IMR-90 (cell line): ENCODE data around the gene ARHGAP10. TPM values are rescaled to one million over a fixed set of nuclear protein-coding genes. Genes with fewer than 3 reads are reported as not detected.

Source experiments
- ATAC-seq: fragments of 200-7000 bp; cut with Tn5 transposase; 2 replicates; pipeline ENCODE4 v1.9.1; 2020; ENCODE audit warnings: low read depth, mild to moderate bottlenecking, moderate library complexity
- BruUV-seq: library from RNA; stranded (reverse); fragments of 400-500 nt; replicated peaks from 2 replicates; lab custom pipeline; 2021; lab: Mats Ljungman, UMichigan
- CTCF ChIA-PET: fragments of 300-600 bp; formaldehyde crosslinking; extraction: SDS; loops from one replicate; lab custom pipeline; 2021; ENCODE audit warnings: antibody characterized with exemption; lab: Yijun Ruan, JAX
- POLR2A ChIA-PET: fragments of 300-600 bp; sonication (Branson Sonifier 250); formaldehyde crosslinking; loops from one replicate; lab custom pipeline; 2022; ENCODE audit warnings: antibody characterized with exemption; ENCODE audit not compliant: unreplicated experiment; lab: Charles Lee
- DNase-seq: peaks from one replicate; pipeline ENCODE4 v3.0.0; 2013
- H2AFZ ChIP-seq: replicated peaks from 2 replicates; pipeline ENCODE3; 2013; ENCODE audit warnings: low read length, mild to moderate bottlenecking; ENCODE audit not compliant: poor library complexity
- H2AK5ac ChIP-seq: 2 replicates; pipeline ENCODE4 v1.6.1; 2013; ENCODE audit warnings: low read depth, low read length, inconsistent platforms
- H2AK9ac ChIP-seq: replicated peaks from 2 replicates; pipeline ENCODE3; 2013; ENCODE audit warnings: mild to moderate bottlenecking, low read depth, low read length, moderate library complexity; ENCODE audit not compliant: poor library complexity
- H2BK120ac ChIP-seq: 2 replicates; pipeline ENCODE4 v1.6.1; 2013; ENCODE audit warnings: low read depth, low read length, inconsistent platforms
- H2BK15ac ChIP-seq: 3 replicates; pipeline ENCODE4 v1.6.1; 2013; ENCODE audit warnings: low read depth, low read length, inconsistent platforms
- H2BK20ac ChIP-seq: 2 replicates; pipeline ENCODE4 v1.6.1; 2013; ENCODE audit warnings: low read depth, mild to moderate bottlenecking, inconsistent platforms, low read length, moderate library complexity
- H2BK5ac ChIP-seq: 2 replicates; pipeline ENCODE4 v1.6.1; 2013; ENCODE audit warnings: mild to moderate bottlenecking, low read depth, low read length, inconsistent platforms; ENCODE audit not compliant: poor library complexity, severe bottlenecking
- H3K14ac ChIP-seq: replicated peaks from 2 replicates; pipeline ENCODE4 v1.6.1; 2013; ENCODE audit warnings: low read depth, low read length, inconsistent platforms
- H3K18ac ChIP-seq: 2 replicates; pipeline ENCODE4 v1.6.1; 2013; ENCODE audit warnings: low read depth, low read length, control low read depth
- H3K23ac ChIP-seq: 2 replicates; pipeline ENCODE4 v1.6.1; 2013; ENCODE audit warnings: low read depth, low read length, inconsistent platforms
- H3K27ac ChIP-seq: 2 replicates; pipeline ENCODE4 v1.5.1; 2013; ENCODE audit warnings: mild to moderate bottlenecking, control low read depth, low read length; ENCODE audit not compliant: insufficient read depth
- H3K27me3 ChIP-seq: 2 replicates; pipeline ENCODE4 v1.6.1; 2013; ENCODE audit warnings: low read length; ENCODE audit not compliant: control insufficient read depth, insufficient read depth
- H3K36me3 ChIP-seq: 2 replicates; pipeline ENCODE4 v1.6.1; 2013; ENCODE audit warnings: low read length, mixed read lengths; ENCODE audit not compliant: control insufficient read depth, insufficient read depth
- H3K4ac ChIP-seq: 2 replicates; pipeline ENCODE4 v1.6.1; 2013; ENCODE audit warnings: low read depth, low read length, inconsistent platforms
- H3K4me1 ChIP-seq: 2 replicates; pipeline ENCODE4 v1.6.1; 2013; ENCODE audit warnings: low read length, mixed read lengths; ENCODE audit not compliant: control insufficient read depth, insufficient read depth
- H3K4me2 ChIP-seq: 2 replicates; pipeline ENCODE4 v1.6.1; 2013; ENCODE audit warnings: low read depth, mild to moderate bottlenecking, control low read depth, low read length, moderate library complexity
- H3K4me3 ChIP-seq: 2 replicates; pipeline ENCODE4 v1.5.1; 2013; ENCODE audit warnings: low read depth, mild to moderate bottlenecking, control low read depth, low read length, moderate library complexity; ENCODE audit not compliant: insufficient read depth
- H3K56ac ChIP-seq: 2 replicates; pipeline ENCODE4 v1.6.1; 2013; ENCODE audit warnings: low read length, inconsistent platforms; ENCODE audit not compliant: insufficient read depth; ENCODE audit errors: extremely low read depth
- H3K79me1 ChIP-seq, 2 experiments: 2 replicates each; pipeline ENCODE4 v1.6.1; 2013; ENCODE audit warnings: low read length in 2 of 2, inconsistent platforms in 1 of 2, low read depth in 1 of 2
- H3K9ac ChIP-seq: 2 replicates; pipeline ENCODE4 v1.6.1; 2013; ENCODE audit warnings: low read depth, low read length, control low read depth
- H3K9me1 ChIP-seq: 2 replicates; pipeline ENCODE4 v1.6.1; 2013; ENCODE audit warnings: low read length, inconsistent platforms; ENCODE audit not compliant: insufficient read depth
- H3K9me3 ChIP-seq: 2 replicates; pipeline ENCODE4 v1.6.1; 2013; ENCODE audit warnings: low read length; ENCODE audit not compliant: control insufficient read depth, insufficient read depth
- H4K20me1 ChIP-seq: 2 replicates; pipeline ENCODE4 v1.6.1; 2013; ENCODE audit warnings: low read length, inconsistent platforms; ENCODE audit not compliant: insufficient read depth
- H4K5ac ChIP-seq: 2 replicates; pipeline ENCODE4 v1.6.1; 2013; ENCODE audit warnings: mild to moderate bottlenecking, low read depth, low read length, control low read depth
- H4K8ac ChIP-seq, 2 experiments: 2 replicates each; pipeline ENCODE4 v1.6.1; 2013; ENCODE audit warnings: low read depth in 2 of 2, low read length in 2 of 2, control low read depth in 1 of 2, inconsistent platforms in 1 of 2
- H4K91ac ChIP-seq: 2 replicates; pipeline ENCODE4 v1.6.1; 2013; ENCODE audit warnings: low read depth, low read length, inconsistent platforms; ENCODE audit not compliant: insufficient read depth
- BHLHE40 ChIP-seq: fragments of 150-350 bp; IDR thresholded peaks from 2 replicates; pipeline ENCODE4 v1.6.1; 2016; ENCODE audit warnings: mild to moderate bottlenecking, low read depth, low read length
- CEBPB ChIP-seq: IDR thresholded peaks from 2 replicates; pipeline ENCODE4 v1.6.1; 2012; ENCODE audit warnings: low read depth, low read length, improper control_type of control experiment
- CHD1 ChIP-seq: IDR thresholded peaks from 2 replicates; pipeline ENCODE4 v1.6.1; 2012; ENCODE audit warnings: low read depth, low read length, improper control_type of control experiment
- CTCF ChIP-seq: conservative IDR thresholded peaks from 2 replicates; pipeline ENCODE4 v1.5.1; 2012; ENCODE audit warnings: mild to moderate bottlenecking, low read depth, low read length, improper control_type of control experiment
- ELK1 ChIP-seq: fragments of 150-350 bp; IDR thresholded peaks from 2 replicates; pipeline ENCODE4 v1.6.1; 2016; ENCODE audit warnings: low read depth, mild to moderate bottlenecking, low read length, moderate library complexity, borderline replicate concordance
- FOS ChIP-seq: fragments of 150-350 bp; IDR thresholded peaks from 2 replicates; pipeline ENCODE4 v1.6.1; 2016; ENCODE audit warnings: low read depth, low read length
- MAFK ChIP-seq: IDR thresholded peaks from 2 replicates; pipeline ENCODE4 v1.6.1; 2012; ENCODE audit warnings: low read depth, low read length, improper control_type of control experiment
- MAZ ChIP-seq: IDR thresholded peaks from 2 replicates; pipeline ENCODE4 v1.6.1; 2012; ENCODE audit warnings: low read depth, mild to moderate bottlenecking, low read length, improper control_type of control experiment, moderate library complexity, borderline replicate concordance
- MXI1 ChIP-seq: IDR thresholded peaks from 2 replicates; pipeline ENCODE4 v1.6.1; 2012; ENCODE audit warnings: low read depth, mild to moderate bottlenecking, low read length, moderate library complexity, borderline replicate concordance
- NFE2L2 ChIP-seq: fragments of 150-350 bp; IDR thresholded peaks from 2 replicates; pipeline ENCODE4 v1.6.1; 2016; ENCODE audit warnings: low read depth, mild to moderate bottlenecking, low read length
- POLR2A ChIP-seq: IDR thresholded peaks from 2 replicates; pipeline ENCODE4 v1.6.1; 2012; ENCODE audit warnings: mild to moderate bottlenecking, low read depth, low read length
- RAD21 ChIP-seq: IDR thresholded peaks from 2 replicates; pipeline ENCODE4 v1.6.1; 2012; ENCODE audit warnings: low read length, improper control_type of control experiment
- RCOR1 ChIP-seq: IDR thresholded peaks from 2 replicates; pipeline ENCODE4 v1.6.1; 2012; ENCODE audit warnings: mild to moderate bottlenecking, low read length, improper control_type of control experiment; ENCODE audit not compliant: insufficient replicate concordance
- RFX5 ChIP-seq: IDR thresholded peaks from 2 replicates; pipeline ENCODE4 v1.8.0; 2012; ENCODE audit warnings: low read depth, mild to moderate bottlenecking, low read length, moderate library complexity
- SMC3 ChIP-seq: fragments of 150-350 bp; IDR thresholded peaks from 2 replicates; pipeline ENCODE4 v1.6.1; 2016; ENCODE audit warnings: low read depth, mild to moderate bottlenecking, antibody characterized with exemption, low read length, moderate library complexity
- USF2 ChIP-seq: fragments of 150-350 bp; IDR thresholded peaks from 2 replicates; pipeline ENCODE4 v1.6.1; 2017; ENCODE audit warnings: mild to moderate bottlenecking, antibody characterized with exemption, low read length, low read depth
- WGBS, 2 experiments: methylation state at CpG; one replicate each; pipeline versions ENCODE4 v1.1.5 to v1.1.7; 2013; ENCODE audit warnings: missing lambda C conversion rate in 2 of 2; ENCODE audit not compliant: insufficient read length in 1 of 2; ENCODE audit errors: extremely low coverage in 2 of 2; 5-methylcytosine and 5-hydroxymethylcytosine counted together
- dilution Hi-C: fragments of 300-500 bp; cut with HindIII; formaldehyde crosslinking; loops from one replicate; pipeline ENCODE4 v1.14.3; 2018; ENCODE audit warnings: low sequenced_read_pairs; ENCODE audit not compliant: unreplicated experiment
- in situ Hi-C: fragments of 300-500 bp; cut with MboI; formaldehyde crosslinking; loops from 3 replicates; pipeline ENCODE4 v1.14.3; 2019; ENCODE audit warnings: low sequenced_read_pairs, inconsistent platforms, mixed read lengths
- intact Hi-C: fragments of 100-400 bp; cut with micrococcal nuclease; formaldehyde crosslinking; loops from 2 replicates; pipeline ENCODE4 v1.10.0; 2022
- polyA plus RNA-seq, 3 experiments: library from polyadenylated mRNA; depleted of rRNA; stranded (reverse); fragments of >200 nt; gene quantifications; 2 replicates each; pipeline ENCODE4 v1.2.3, GENCODE V29; 2012; ENCODE audit warnings: low replicate concordance in 1 of 3
- total RNA-seq: library from RNA; depleted of rRNA; stranded (reverse); fragments of >200 nt; gene quantifications from 2 replicates; pipeline ENCODE4 v1.2.3, GENCODE V29; 2012

ARHGAP10 gene
- total and polyA plus RNA-seq, 2 of the 4 experiments (the other 2 are of a cell fraction), result 27.1 to 29.4 TPM

- DNase-seq (no peak), ATAC-seq (no peak)
- Histone ChIP-seq H3K18ac (no peak overlapping the region), H2BK15ac (no peak overlapping the region), H3K4me1 (peaks cover 8% of the 10 kb centered on the region), H2AK5ac (no peak overlapping the region), H3K4me3 (no peak overlapping the region), H3K4ac (no peak overlapping the region), H2AFZ (no peak overlapping the region), H2BK5ac (no peak overlapping the region), H3K4me2 (no peak overlapping the region), H4K20me1 (peaks cover 10% of the 10 kb centered on the region; the same call in 1 of the 2 replicates), H3K27ac (no peak overlapping the region), H3K79me1 (peaks cover 22 to 26% of the 10 kb centered on the region in 2 experiments), H2BK20ac (no peak overlapping the region), H3K36me3 (peaks cover 3% of the 10 kb centered on the region; the same call in 1 of the 2 replicates), H4K5ac (no peak overlapping the region), H3K27me3 (no peaks in the 10 kb centered on the region), H3K9me1 (peaks cover 11% of the 10 kb centered on the region), H3K23ac (no peak overlapping the region), H3K9ac (no peak overlapping the region), H2AK9ac (no peak overlapping the region), H3K14ac (no peak overlapping the region), H4K91ac (no peak overlapping the region), H3K9me3 (no peaks in the 10 kb centered on the region), H4K8ac (no peak overlapping the region), H3K56ac (no peak overlapping the region), H2BK120ac (no peak overlapping the region)
- dilution Hi-C loops, result no loop called here
- WGBS, 2 experiments, result 67% methylated on average over 3 of the region's 6 CpGs; no CpG with 5 or more reads in 1 of the 2 experiments
- CTCF ChIA-PET, result no interaction called here
- POLR2A ChIA-PET, result no interaction called here
- no peak for TF ChIP-seq BHLHE40
- no peak for TF ChIP-seq MAFK
- TF ChIP-seq CEBPB, result no peak
- no peak for TF ChIP-seq RAD21
- TF ChIP-seq CTCF, result no peak
- TF ChIP-seq POLR2A, result no peak
- TF ChIP-seq ELK1, result no peak
- no peak for TF ChIP-seq MXI1
- no peak for TF ChIP-seq CHD1
- TF ChIP-seq MAZ, result no peak
- TF ChIP-seq RFX5, result no peak
- TF ChIP-seq USF2, result no peak
- TF ChIP-seq NFE2L2, result no peak
- TF ChIP-seq RCOR1, result no peak
- no peak for TF ChIP-seq FOS
- TF ChIP-seq SMC3, result no peak
- no TSS peak for BruUV-seq
- in situ Hi-C loops, result no loop called here
- intact Hi-C loops, result no loop called here
These were observed 272.5 kb downstream of the ARHGAP10 start for GRCh38 chr4:148004228-148004857.
